Panc1 (cell line): ENCODE measurements around the gene MARK3.

Experiments
- CTCF ChIP-seq: fragments of 450-650 bp; IDR thresholded peaks from 2 replicates; pipeline ENCODE4 v1.5.1; 2017; ENCODE audit warnings: mild to moderate bottlenecking
- REST ChIP-seq, 2 experiments: IDR thresholded peaks; 2 replicates each; pipeline ENCODE4 v1.6.1; 2011 to 2012; ENCODE audit warnings: low read depth in 2 of 2, control low read depth in 1 of 2, low read length in 1 of 2, mild to moderate bottlenecking in 1 of 2, moderate library complexity in 1 of 2; ENCODE audit not compliant: insufficient read depth in 1 of 2

- TF ChIP-seq CTCF (no peak), REST (IDR thresholded peaks at IDR 0.05; ENCODE audit: insufficient read depth in 1 of 2, low read depth in 2 of 2, low read length in 1 of 2) (no peak)
Observed at GRCh38 chr14:103552846-103553210, 167.6 kb downstream of the MARK3 start.
